Endodermal cell (in vitro differentiated cells): ENCODE measurements around the gene C15orf61. TPM values are rescaled to one million over a fixed set of nuclear protein-coding genes. Genes with fewer than 3 reads are reported as not detected.

Source experiments
- DNase-seq: peaks from one replicate; pipeline ENCODE4 v3.0.0-alpha.2; 2017
- H3K27ac ChIP-seq: 2 replicates; pipeline ENCODE4 v1.5.1; 2013; ENCODE audit warnings: mild to moderate bottlenecking, low read depth, low read length, moderate library complexity
- H3K27me3 ChIP-seq: 2 replicates; pipeline ENCODE4 v1.6.1; 2013; ENCODE audit warnings: mild to moderate bottlenecking, low read length, moderate library complexity; ENCODE audit not compliant: insufficient read depth, control insufficient read depth, poor library complexity, severe bottlenecking
- H3K36me3 ChIP-seq: 2 replicates; pipeline ENCODE4 v1.7.0; 2013; ENCODE audit warnings: mild to moderate bottlenecking, low read length, moderate library complexity; ENCODE audit not compliant: control insufficient read depth, insufficient read depth
- H3K4me1 ChIP-seq: one replicate; pipeline ENCODE4 v1.7.0; 2013; ENCODE audit warnings: low read length; ENCODE audit not compliant: control insufficient read depth, insufficient read depth
- H3K4me3 ChIP-seq: 2 replicates; pipeline ENCODE4 v1.5.1; 2013; ENCODE audit warnings: mild to moderate bottlenecking, low read length, moderate library complexity
- H3K9ac ChIP-seq: 2 replicates; pipeline ENCODE4 v1.6.1; 2013; ENCODE audit warnings: mild to moderate bottlenecking, low read length, moderate library complexity; ENCODE audit not compliant: poor library complexity, severe bottlenecking; ENCODE audit errors: extremely low read depth
- H3K9me3 ChIP-seq: 2 replicates; pipeline ENCODE4 v1.6.1; 2013; ENCODE audit warnings: mild to moderate bottlenecking, low read length, moderate library complexity; ENCODE audit not compliant: control insufficient read depth
- H3K27ac Mint-ChIP-seq: 2 replicates; pipeline ENCODE4 v1.8.0; 2020; ENCODE audit warnings: mixed read lengths
- H3K27me3 Mint-ChIP-seq: 2 replicates; pipeline ENCODE4 v1.8.0; 2021; ENCODE audit warnings: mild to moderate bottlenecking, mixed read lengths; ENCODE audit not compliant: insufficient read depth
- H3K36me3 Mint-ChIP-seq: 2 replicates; pipeline ENCODE4 v1.8.0; 2020; ENCODE audit warnings: low read depth, mixed read lengths
- H3K4me1 Mint-ChIP-seq: 2 replicates; pipeline ENCODE4 v1.8.0; 2020; ENCODE audit warnings: mixed read lengths
- H3K4me3 Mint-ChIP-seq: 2 replicates; pipeline ENCODE4 v1.8.0; 2020; ENCODE audit warnings: mild to moderate bottlenecking, moderate library complexity, mixed read lengths
- H3K9me3 Mint-ChIP-seq: 2 replicates; pipeline ENCODE4 v1.8.0; 2020; ENCODE audit warnings: mild to moderate bottlenecking, mixed read lengths
- CTCF ChIP-seq: fragments of 200-600 bp; sonication (generic); conservative IDR thresholded peaks from 2 replicates; pipeline ENCODE4 v1.5.0; 2021; ENCODE audit warnings: antibody characterized with exemption, mild to moderate bottlenecking
- WGBS, 2 experiments: methylation state at CpG; one replicate each; pipeline versions ENCODE4 v1.1.5 to v1.1.7; 2013; ENCODE audit warnings: missing lambda C conversion rate in 2 of 2, mixed read lengths in 1 of 2; ENCODE audit not compliant: insufficient coverage in 1 of 2, insufficient read length in 1 of 2; 5-methylcytosine and 5-hydroxymethylcytosine counted together
- total RNA-seq, 2 donors: library from RNA; stranded (reverse); fragmentation: NEBNext Ultra II Directional in 1 of 2; extraction: Animal tissue kit (Norgen Biotek cat#: 25700) in 1 of 2; gene quantifications; 2 replicates in 1 of 2; 3 replicates in 1 of 2; pipeline ENCODE4 v1.2.1, GENCODE V29; 2021

The C15orf61 gene
- total RNA-seq, 2 donors from 2014 or later: 3.0 to 3.2 TPM

GRCh38 chr15:67479781-67480505 lies 41.0 kb upstream of the C15orf61 start:
- no peak overlapping the region for H3K9ac ChIP-seq
- no peak for TF ChIP-seq CTCF
- H3K4me3 ChIP-seq: no peak overlapping the region
- H3K27me3 Mint-ChIP-seq: peaks cover 16% of the 10 kb centered on the region
- H3K27ac Mint-ChIP-seq: no peak overlapping the region
- no peaks in the 10 kb centered on the region for H3K4me1 ChIP-seq
- WGBS, 2 experiments: 91% methylated on average over 4 to 5 of the region's 5 CpGs
- peaks cover 3% of the 10 kb centered on the region for H3K9me3 Mint-ChIP-seq
- peaks cover 2% of the 10 kb centered on the region for H3K36me3 Mint-ChIP-seq
- H3K9me3 ChIP-seq: no peaks in the 10 kb centered on the region
- H3K4me1 Mint-ChIP-seq: no peaks in the 10 kb centered on the region
- no peak overlapping the region for H3K27ac ChIP-seq
- H3K36me3 ChIP-seq: no peaks in the 10 kb centered on the region
- H3K4me3 Mint-ChIP-seq: no peak overlapping the region
- no peak for DNase-seq
- H3K27me3 ChIP-seq: peaks cover 35% of the 10 kb centered on the region

- H3K27ac ChIP-seq: no peak overlapping the region
- no peak overlapping the region for H3K4me3 Mint-ChIP-seq
- TF ChIP-seq CTCF: no peak
These were observed 40.2 kb upstream of the C15orf61 start for GRCh38 chr15:67480741-67481140.

DNA sequence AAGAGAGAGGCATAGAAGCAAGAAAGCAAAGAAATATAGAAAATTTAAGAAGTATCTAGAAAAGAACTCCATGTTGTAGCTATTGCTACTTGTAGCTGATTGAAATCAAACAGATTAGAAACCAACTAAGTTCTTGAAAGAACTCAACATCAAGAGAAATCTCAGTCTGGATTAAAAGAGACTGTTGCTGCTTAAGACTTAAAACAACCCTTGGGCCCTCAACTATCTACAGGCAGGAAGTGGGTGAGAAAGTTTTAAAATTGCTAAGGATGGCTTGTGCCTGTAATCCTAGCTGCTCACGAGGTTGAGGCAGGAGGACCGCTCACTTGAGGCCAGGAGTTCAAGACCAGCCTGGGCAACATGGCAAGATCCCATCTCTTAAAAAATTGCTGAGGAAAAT lies 39.3 kb upstream of the C15orf61 start:
- H3K4me3 Mint-ChIP-seq: no peak overlapping the region
- Histone ChIP-seq H3K4me1 (no peaks in the 10 kb centered on the region), H3K27ac (no peak overlapping the region), H3K27me3 (peaks cover 24% of the 10 kb centered on the region), H3K9me3 (no peaks in the 10 kb centered on the region), H3K9ac (no peak overlapping the region), H3K4me3 (no peak overlapping the region), H3K36me3 (no peaks in the 10 kb centered on the region)
- no peak for DNase-seq
- peaks cover 5% of the 10 kb centered on the region for H3K9me3 Mint-ChIP-seq
- no peaks in the 10 kb centered on the region for H3K4me1 Mint-ChIP-seq
- TF ChIP-seq CTCF: no peak
- no peak overlapping the region for H3K27ac Mint-ChIP-seq
- H3K36me3 Mint-ChIP-seq: peaks cover 2% of the 10 kb centered on the region
- WGBS, 2 experiments: 83 to 93% methylated on average over 1 to 2 of the region's 2 CpGs
- peaks cover 14% of the 10 kb centered on the region for H3K27me3 Mint-ChIP-seq

More at GRCh38 chr15:67480741-67481140, 40.2 kb upstream of the C15orf61 start:
- Mint-ChIP-seq H3K36me3 (peaks cover 2% of the 10 kb centered on the region), H3K27me3 (peaks cover 16% of the 10 kb centered on the region), H3K9me3 (peaks cover 3% of the 10 kb centered on the region), H3K27ac (no peak overlapping the region), H3K4me1 (no peaks in the 10 kb centered on the region)
- Histone ChIP-seq H3K27me3 (peaks cover 33% of the 10 kb centered on the region), H3K36me3 (no peaks in the 10 kb centered on the region), H3K4me1 (no peaks in the 10 kb centered on the region), H3K4me3 (no peak overlapping the region), H3K9ac (no peak overlapping the region), H3K9me3 (no peaks in the 10 kb centered on the region)
- DNase-seq: no peak
- WGBS, 2 experiments: 86 to 94% methylated on average over 1 of the region's 1 CpG
